Measurements from ENCODE around the gene KRTAP13-4. TPM values are rescaled to one million over a fixed set of nuclear protein-coding genes. Genes with fewer than 3 reads are reported as not detected.

KRTAP13-4 gene
- total RNA-seq, 4 donors from 2014 or later, result not detected

GRCh38 chr21:30439975-30440374, 10.0 kb downstream of the KRTAP13-4 start, which contains the start of gene KRTAP15-1:
KRTAP15-1 (plus strand) TSS chr21:30440275; CDS start chr21:30440328, 53 bp downstream.
- 86 to 88% methylated on average over 5 of the region's 5 CpGs for WGBS, 2 donors
- no peaks in the 10 kb centered on the region for H3K36me3 ChIP-seq
- H3K27me3 ChIP-seq, result no peaks in the 10 kb centered on the region
- H3K4me1 ChIP-seq, result no peaks in the 10 kb centered on the region
- no peak for DNase-seq
- H3K27ac ChIP-seq, result no peak within 1 kb of the TSS
- intact Hi-C loops (cut with DNase I), result no loop called here
- TF ChIP-seq POLR2A (IDR thresholded peaks at IDR 0.05) (no peak), CTCF (IDR thresholded peaks at IDR 0.05) (no peak)
- H3K9me3 ChIP-seq, result no peaks in the 10 kb centered on the region
- no peak within 1 kb of the TSS for H3K4me3 ChIP-seq

- Histone ChIP-seq H3K27ac (no peak overlapping the region), H3K9me3 (no peaks in the 10 kb centered on the region), H3K4me3 (no peak overlapping the region), H3K27me3 (no peaks in the 10 kb centered on the region), H3K36me3 (no peaks in the 10 kb centered on the region), H3K4me1 (no peaks in the 10 kb centered on the region)
- DNase-seq, result no peak
- intact Hi-C loops (cut with DNase I), result no loop called here
- TF ChIP-seq CTCF (IDR thresholded peaks at IDR 0.05) (no peak), POLR2A (IDR thresholded peaks at IDR 0.05) (no peak)
Measured at GRCh38 chr21:30443226-30443625, 13.2 kb downstream of the KRTAP13-4 start.

GRCh38 chr21:30444204-30444603, 14.2 kb downstream of the KRTAP13-4 start:
- Histone ChIP-seq H3K27me3 (no peaks in the 10 kb centered on the region), H3K4me1 (no peaks in the 10 kb centered on the region), H3K27ac (no peak overlapping the region), H3K4me3 (no peak overlapping the region), H3K36me3 (no peaks in the 10 kb centered on the region), H3K9me3 (no peaks in the 10 kb centered on the region)
- intact Hi-C loops (cut with DNase I), result no loop called here
- 56 to 57% methylated on average over 1 of the region's 1 CpG for WGBS, 2 donors
- no peak for TF ChIP-seq POLR2A (IDR thresholded peaks at IDR 0.05)
- TF ChIP-seq CTCF (IDR thresholded peaks at IDR 0.05), result no peak
- no peak for DNase-seq

GRCh38 chr21:30447056-30447455, 17.0 kb downstream of the KRTAP13-4 start:
- DNase-seq, result no peak
- no peak overlapping the region for H3K4me3 ChIP-seq
- 27 to 48% methylated on average over 4 of the region's 4 CpGs for WGBS, 2 donors
- intact Hi-C loops (cut with DNase I), result no loop called here
- no peaks in the 10 kb centered on the region for H3K36me3 ChIP-seq
- no peaks in the 10 kb centered on the region for H3K4me1 ChIP-seq
- H3K27ac ChIP-seq, result no peak overlapping the region
- no peaks in the 10 kb centered on the region for H3K9me3 ChIP-seq
- H3K27me3 ChIP-seq, result no peaks in the 10 kb centered on the region
- no peak for TF ChIP-seq POLR2A (IDR thresholded peaks at IDR 0.05)
- TF ChIP-seq CTCF (IDR thresholded peaks at IDR 0.05), result no peak

GRCh38 chr21:30448514-30448913, 18.5 kb downstream of the KRTAP13-4 start:
- Histone ChIP-seq H3K36me3 (no peaks in the 10 kb centered on the region), H3K4me3 (no peak overlapping the region), H3K9me3 (no peaks in the 10 kb centered on the region), H3K27me3 (no peaks in the 10 kb centered on the region), H3K27ac (no peak overlapping the region), H3K4me1 (no peaks in the 10 kb centered on the region)
- no peak for TF ChIP-seq POLR2A (IDR thresholded peaks at IDR 0.05)
- 81 to 88% methylated on average over 3 of the region's 3 CpGs for WGBS, 2 donors
- no peak for DNase-seq
- intact Hi-C loops (cut with DNase I), result no loop called here

GRCh38 chr21:30463713-30464112, 33.7 kb downstream of the KRTAP13-4 start:
- WGBS, 2 donors, result 26 to 54% methylated on average over 3 of the region's 3 CpGs
- Histone ChIP-seq H3K27ac (no peak overlapping the region), H3K9me3 (no peaks in the 10 kb centered on the region), H3K4me1 (no peaks in the 10 kb centered on the region), H3K4me3 (no peak overlapping the region), H3K36me3 (no peaks in the 10 kb centered on the region), H3K27me3 (no peaks in the 10 kb centered on the region)
- intact Hi-C loops (cut with DNase I), result no loop called here
- no peak for DNase-seq
- TF ChIP-seq POLR2A (IDR thresholded peaks at IDR 0.05) (no peak), CTCF (IDR thresholded peaks at IDR 0.05) (peak in 2 of 6 experiments; percentile 15 to 39)

Data from esophagus squamous epithelium (tissue), 5 donors.